HepG2 (cell line): ENCODE results near the gene ZNF117. TPM values are rescaled to one million over a fixed set of nuclear protein-coding genes. Genes with fewer than 3 reads are reported as not detected.

Experiments
- ATAC-seq: fragments of 200-7000 bp; cut with Tn5 transposase; 3 replicates; pipeline ENCODE4 v1.9.1; 2020; ENCODE audit warnings: mild to moderate bottlenecking, moderate library complexity
- BruUV-seq: library from RNA; stranded (reverse); fragments of 400-500 nt; replicated peaks from 2 replicates; lab custom pipeline; 2021; lab: Mats Ljungman, UMichigan
- CTCF ChIA-PET: fragments of 300-600 bp; formaldehyde crosslinking; extraction: SDS; loops from one replicate; lab custom pipeline; 2021; ENCODE audit warnings: low total read pairs, inconsistent platforms, low intra/inter-chr PET ratio; lab: Yijun Ruan, JAX
- POLR2A ChIA-PET: fragments of 350-600 bp; sonication (Branson Sonifier 250); formaldehyde crosslinking; loops from one replicate; lab custom pipeline; 2020; ENCODE audit warnings: antibody characterized with exemption, inconsistent platforms; lab: Yijun Ruan, JAX
- DNase-seq: peaks from one replicate; pipeline ENCODE4 v3.0.0-alpha.2; 2015; ENCODE audit warnings: low spot score
- FAIRE-seq: peaks from 3 replicates; lab custom pipeline; 2011; peaks lifted over from hg19 to GRCh38; lab: Jason Lieb, UNC
- H2AFZ ChIP-seq: one replicate; pipeline ENCODE4 v1.6.1; 2011; ENCODE audit warnings: low read length, inconsistent platforms
- H3K27ac ChIP-seq: fragments of 300-600 bp; 3 replicates; pipeline ENCODE4 v1.8.0; 2011; ENCODE audit warnings: mixed run types, mild to moderate bottlenecking, mixed read lengths, low read length, inconsistent platforms; ENCODE audit not compliant: insufficient read depth; ENCODE audit errors: extremely low read length
- H3K27me3 ChIP-seq, 2 experiments: fragments of 200-600 bp in 1 of 2; 2 replicates in 1 of 2; 3 replicates in 1 of 2; pipeline versions ENCODE4 v1.6.0 to v1.8.0; 2011; ENCODE audit warnings: low read length in 2 of 2, mild to moderate bottlenecking in 2 of 2, moderate library complexity in 2 of 2, inconsistent platforms in 1 of 2; ENCODE audit not compliant: insufficient read depth in 2 of 2, control insufficient read depth in 1 of 2
- H3K36me3 ChIP-seq, 2 experiments: fragments of 200-600 bp in 1 of 2; replicated peaks in 1 of 2; 2 replicates in 1 of 2; 3 replicates in 1 of 2; pipeline versions ENCODE4 v1.5.1 to v1.8.0; 2011; ENCODE audit warnings: low read length in 2 of 2, inconsistent platforms in 1 of 2; ENCODE audit not compliant: insufficient read depth in 2 of 2, control insufficient read depth in 1 of 2
- H3K4me1 ChIP-seq: 2 replicates; pipeline ENCODE4 v1.5.1; 2012; ENCODE audit warnings: low read length, inconsistent platforms; ENCODE audit not compliant: insufficient read depth
- H3K4me2 ChIP-seq: 2 replicates; pipeline ENCODE4 v1.6.0; 2011; ENCODE audit warnings: low read depth, low read length, inconsistent platforms
- H3K4me3 ChIP-seq, 3 experiments: fragments of 200-600 bp in 1 of 3; sonication (generic), shearing (Covaris generic) in 1 of 3; replicated peaks in 1 of 3; 2 replicates each; pipeline ENCODE4 v1.5.1; 2011 to 2016; ENCODE audit warnings: low read length in 3 of 3, inconsistent platforms in 2 of 3, low read depth in 2 of 3, mild to moderate bottlenecking in 2 of 3, control low read depth in 1 of 3, mixed read lengths in 1 of 3; ENCODE audit not compliant: insufficient read depth in 1 of 3
- H3K79me2 ChIP-seq: one replicate; pipeline ENCODE4 v1.6.1; 2011; ENCODE audit warnings: low read length, inconsistent platforms; ENCODE audit not compliant: insufficient read depth
- H3K9ac ChIP-seq: 2 replicates; pipeline ENCODE4 v1.6.0; 2011; ENCODE audit warnings: mild to moderate bottlenecking, low read depth, low read length, inconsistent platforms; ENCODE audit not compliant: insufficient read depth
- H3K9me3 ChIP-seq: 2 replicates; pipeline ENCODE4 v1.5.1; 2012; ENCODE audit warnings: mild to moderate bottlenecking, low read length
- H4K20me1 ChIP-seq: 2 replicates; pipeline ENCODE4 v1.6.0; 2011; ENCODE audit warnings: inconsistent platforms, mild to moderate bottlenecking, low read length, moderate library complexity; ENCODE audit not compliant: insufficient read depth
- BHLHE40 ChIP-seq: IDR thresholded peaks from 2 replicates; pipeline ENCODE4 v1.6.1; 2011; ENCODE audit warnings: low read length, improper control_type of control experiment
- CTCF ChIP-seq: sonication (generic); formaldehyde crosslinking; IDR thresholded peaks from 2 replicates; pipeline ENCODE4 v1.5.0; 2020; ENCODE audit warnings: mild to moderate bottlenecking, missing genetic modification reagents, moderate library complexity
- GATAD2A ChIP-seq: IDR thresholded peaks from 2 replicates; pipeline ENCODE4 v1.6.1; 2016
- GTF2F1 ChIP-seq: fragments of 150-350 bp; IDR thresholded peaks from 2 replicates; pipeline ENCODE4 v1.6.1; 2014; ENCODE audit warnings: low read length
- JARID2 ChIP-seq: sonication (generic); formaldehyde crosslinking; IDR thresholded peaks from 2 replicates; pipeline ENCODE4 v1.8.1; 2023; ENCODE audit warnings: missing genetic modification reagents, inconsistent platforms; ENCODE audit not compliant: insufficient replicate concordance
- JDP2 ChIP-seq: sonication (generic); formaldehyde crosslinking; IDR thresholded peaks from 2 replicates; pipeline ENCODE4 v1.8.1; 2022; ENCODE audit warnings: missing genetic modification reagents, borderline replicate concordance
- KDM2A ChIP-seq: sonication (generic); formaldehyde crosslinking; IDR thresholded peaks from 2 replicates; pipeline ENCODE4 v1.4.0; 2020; ENCODE audit warnings: low read depth, missing genetic modification reagents, borderline replicate concordance
- LBX2 ChIP-seq: sonication (generic); formaldehyde crosslinking; IDR thresholded peaks from 2 replicates; pipeline ENCODE4 v1.5.0; 2020; ENCODE audit warnings: missing genetic modification reagents, mild to moderate bottlenecking, borderline replicate concordance
- MATR3 ChIP-seq: sonication (generic); formaldehyde crosslinking; IDR thresholded peaks from 2 replicates; pipeline ENCODE4 v1.4.0; 2020; ENCODE audit warnings: missing genetic modification reagents
- NAIF1 ChIP-seq: sonication (generic); formaldehyde crosslinking; IDR thresholded peaks from 2 replicates; pipeline ENCODE4 v1.5.0; 2020; ENCODE audit warnings: mild to moderate bottlenecking, missing genetic modification reagents, borderline replicate concordance
- NFKBIZ ChIP-seq: IDR thresholded peaks from 2 replicates; pipeline ENCODE4 v1.6.1; 2018; ENCODE audit warnings: missing genetic modification reagents, missing compliant biosample characterization
- PITX1 ChIP-seq: sonication (generic); formaldehyde crosslinking; IDR thresholded peaks from 2 replicates; pipeline ENCODE4 v1.5.1; 2020; ENCODE audit warnings: mild to moderate bottlenecking, missing genetic modification reagents
- RBM22 ChIP-seq: fragments of 200-400 bp; formaldehyde crosslinking; optimal IDR thresholded peaks from 2 replicates; pipeline ENCODE3; 2017; ENCODE audit warnings: mild to moderate bottlenecking, low read length, moderate library complexity
- RCOR2 ChIP-seq: IDR thresholded peaks from 2 replicates; pipeline ENCODE4 v1.6.1; 2016; ENCODE audit warnings: missing biosample characterization, missing genetic modification reagents
- SMC3 ChIP-seq: IDR thresholded peaks from 2 replicates; pipeline ENCODE4 v1.6.1; 2011; ENCODE audit warnings: low read length, improper control_type of control experiment
- STAG1 ChIP-seq: sonication (generic); formaldehyde crosslinking; IDR thresholded peaks from 2 replicates; pipeline ENCODE4 v1.4.0; 2020; ENCODE audit warnings: missing genetic modification reagents
- TFAP4 ChIP-seq: sonication (generic); IDR thresholded peaks from 2 replicates; pipeline ENCODE4 v1.6.1; 2016; ENCODE audit warnings: low read depth, borderline replicate concordance
- ZMYM2 ChIP-seq: sonication (generic); formaldehyde crosslinking; IDR thresholded peaks from 2 replicates; pipeline ENCODE4 v1.8.0; 2022; ENCODE audit warnings: mild to moderate bottlenecking, missing genetic modification reagents
- ZNF225 ChIP-seq: sonication (generic); formaldehyde crosslinking; IDR thresholded peaks from 2 replicates; pipeline ENCODE4 v1.4.0; 2020; ENCODE audit warnings: mild to moderate bottlenecking, missing genetic modification reagents
- ZNF619 ChIP-seq: sonication (generic); formaldehyde crosslinking; IDR thresholded peaks from 2 replicates; pipeline ENCODE4 v1.4.0; 2020; ENCODE audit warnings: mild to moderate bottlenecking, missing genetic modification reagents
- ZNF83 ChIP-seq: sonication (generic); formaldehyde crosslinking; IDR thresholded peaks from 2 replicates; pipeline ENCODE4 v1.4.0; 2020; ENCODE audit warnings: missing genetic modification reagents, mild to moderate bottlenecking, borderline replicate concordance
- WGBS: methylation state at CpG from one replicate; pipeline ENCODE4 v1.1.6; 2017; ENCODE audit warnings: low lambda C conversion rate; 5-methylcytosine and 5-hydroxymethylcytosine counted together
- in situ Hi-C: cut with HindIII; loops from 2 replicates; pipeline ENCODE4 v1.10.0; 2017; ENCODE audit warnings: low pct_unique_long_range_greater_than_20kb; ENCODE audit not compliant: extremely low pct_ligation_motif_present
- intact Hi-C: fragments of 100-400 bp; cut with micrococcal nuclease; formaldehyde crosslinking; loops from one replicate; pipeline ENCODE4 v1.10.0; 2022; ENCODE audit not compliant: unreplicated experiment
- polyA plus RNA-seq, 8 experiments: library from polyadenylated mRNA; depleted of rRNA in 3 of 8; stranded (reverse) in 7 of 8; unstranded in 1 of 8; fragments of >200 nt; fragmentation: Illumina TruSeq in 4 of 8; extraction: Trizol in 4 of 8; gene quantifications; 2 replicates each; pipeline versions ENCODE4 v1.2.1 to v1.2.3, GENCODE V29; 2011 to 2016; ENCODE audit warnings: low read depth in 4 of 8, missing spikeins in 1 of 8, mixed read lengths in 1 of 8; ENCODE audit not compliant: insufficient read depth in 1 of 8
- total RNA-seq, 5 experiments: library from RNA; depleted of rRNA; stranded (reverse); fragments of >200 nt; fragmentation: Illumina TruSeq; extraction: Trizol; gene quantifications; 2 replicates each; pipeline ENCODE4 v1.2.3, GENCODE V29; 2016; ENCODE audit warnings: low read depth in 1 of 5

ZNF117 gene
- total and polyA plus RNA-seq, 2 of the 13 experiments (the other 11 are each of a cell fraction or from before 2014, with no cell fraction given), result 6.6 to 20.0 TPM

GRCh38 chr7:64959072-64959747, 31.6 kb downstream of the ZNF117 start (continued):
- TF ChIP-seq ZNF83 (CRISPR knock-in tag), result no peak
- TF ChIP-seq JDP2 (CRISPR knock-in tag), result no peak
- TF ChIP-seq GTF2F1, result no peak
- TF ChIP-seq TFAP4, result peak; percentile 19; the same call in 1 of the 2 replicates
- peak; percentile 26; the same call in 1 of the 2 replicates for TF ChIP-seq PITX1 (CRISPR knock-in tag)

- H4K20me1 ChIP-seq, result no peaks in the 10 kb centered on the region
- intact Hi-C loops, result loop anchor here (1.0 to 5.0 kb wide), 3 partner anchors 266 to 531 kb away; no protein-coding TSS in a partner anchor
- WGBS, result 0% methylated on average over 1 of the region's 1 CpG
- ChIA-PET CTCF (interaction anchor here (1.3 kb wide), 1 partner anchor 265 kb away, joined by 5 read pairs; no protein-coding TSS in a partner anchor), POLR2A (interaction anchor here (1.7 kb wide), 1 partner anchor 55 kb away, joined by 5 read pairs; the partner anchor contains the start of gene ERV3-1)
- ATAC-seq, result 0 out of 3 replicates have a peak, but pooled peaks have one; percentile 9
- H2AFZ ChIP-seq, result no peak overlapping the region
- no peak overlapping the region for H3K9ac ChIP-seq
- H3K4me2 ChIP-seq, result no peak overlapping the region
- FAIRE-seq, result peak; percentile 81
- no peak overlapping the region for H3K27ac ChIP-seq
- no peaks in the 10 kb centered on the region for H3K9me3 ChIP-seq
- peaks cover 0 to 2% of the 10 kb centered on the region in 2 experiments; a peak in 1 of 5 replicates for H3K27me3 ChIP-seq
- in situ Hi-C loops, result no loop called here
- BruUV-seq, result no TSS peak
- H3K4me3 ChIP-seq, result no peak overlapping the region
- peaks cover 26% of the 10 kb centered on the region for H3K4me1 ChIP-seq
- no peaks in the 10 kb centered on the region for H3K36me3 ChIP-seq
- DNase-seq, result peak; percentile 52
- no peaks in the 10 kb centered on the region for H3K79me2 ChIP-seq
- TF ChIP-seq SMC3 (peak; percentile 73), KDM2A (CRISPR knock-in tag) (no peak), NAIF1 (no peak), ZNF619 (CRISPR knock-in tag) (no peak), CTCF (CRISPR knock-in tag) (peak; percentile 83), ZNF225 (CRISPR knock-in tag) (no peak), GATAD2A (peak; percentile 42; the same call in 1 of the 2 replicates), BHLHE40 (no peak), LBX2 (CRISPR knock-in tag) (no peak), ZMYM2 (CRISPR knock-in tag) (no peak), NFKBIZ (no peak), MATR3 (CRISPR knock-in tag) (no peak), JARID2 (CRISPR knock-in tag) (no peak), RBM22 (no peak), STAG1 (peak; percentile 96), RCOR2 (no peak)
Measured at GRCh38 chr7:64951250-64951848, 39.5 kb downstream of the ZNF117 start.
